Liver (tissue), 2 donors: ENCODE measurements around the gene PSMG4.

Experiments
- CTCF ChIP-seq: fragments of 150-350 bp; IDR thresholded peaks from 2 replicates; pipeline ENCODE4 v1.5.1; 2017; ENCODE audit warnings: improper control_type of control experiment, low read depth, low read length; ENCODE audit not compliant: missing input control
- REST ChIP-seq: IDR thresholded peaks from 2 replicates; pipeline ENCODE4 v1.6.1; 2016; ENCODE audit warnings: antibody characterized with exemption, mild to moderate bottlenecking
- donor health status: healthy.

GRCh38 chr6:3235486-3235885, 23.3 kb upstream of the PSMG4 start:
- TF ChIP-seq REST (no peak), CTCF (no peak)
